GM12865 (cell line): ENCODE measurements around the gene SLC25A23.

Source experiments
- DNase-seq: peaks from one replicate; pipeline ENCODE4 v3.0.0; 2010; ENCODE audit warnings: low read depth
- H3K4me3 ChIP-seq: 2 replicates; pipeline ENCODE4 v1.5.1; 2011; ENCODE audit warnings: mild to moderate bottlenecking, low read depth, low read length, control low read depth
- CTCF ChIP-seq: IDR thresholded peaks from 2 replicates; pipeline ENCODE4 v1.5.1; 2011; ENCODE audit warnings: low read length, control low read depth, low read depth, inconsistent platforms; ENCODE audit not compliant: insufficient read depth; ENCODE audit errors: missing control alignments

Gene SLC25A23

GRCh38 chr19:6414793-6415590, 44.6 kb downstream of the SLC25A23 start:
- no peak overlapping the region for H3K4me3 ChIP-seq
- no peak for DNase-seq
- TF ChIP-seq CTCF, result no peak

GRCh38 chr19:6413721-6414643, 45.6 kb downstream of the SLC25A23 start:
- no peak for TF ChIP-seq CTCF
- no peak overlapping the region for H3K4me3 ChIP-seq
- DNase-seq, result no peak

- H3K4me3 ChIP-seq, result no peak overlapping the region
- DNase-seq, result no peak
- no peak for TF ChIP-seq CTCF
Measured at GRCh38 chr19:6413291-6413690, 46.3 kb downstream of the SLC25A23 start.

- peak; percentile 58 for DNase-seq
- peak; percentile 64 for TF ChIP-seq CTCF
- no peak overlapping the region for H3K4me3 ChIP-seq
Measured at GRCh38 chr19:6412447-6413091, 47.0 kb downstream of the SLC25A23 start.

GRCh38 chr19:6412061-6412446, 47.5 kb downstream of the SLC25A23 start:
- DNase-seq, result no peak
- TF ChIP-seq CTCF, result no peak
- no peak overlapping the region for H3K4me3 ChIP-seq

- no peak for DNase-seq
- no peak for TF ChIP-seq CTCF
- H3K4me3 ChIP-seq, result no peak overlapping the region
Measured at GRCh38 chr19:6409346-6409745, 50.2 kb downstream of the SLC25A23 start.
